A549 treated with AZD9567 at 1 μM for 4 hours (cell line): ENCODE results near the gene NLRP2B. TPM values are rescaled to one million over a fixed set of nuclear protein-coding genes. Genes with fewer than 3 reads are reported as not detected.

Source experiments
- total RNA-seq: library from RNA; stranded (reverse); fragments of 200-300 nt; extraction: Qiagen RNA extraction; gene quantifications from 5 replicates; pipeline ENCODE4 v1.2.3, GENCODE V29; 2022; ENCODE audit not compliant: insufficient read depth

NLRP2B gene
- total RNA-seq, result not detected in 5 replicates

DNA sequence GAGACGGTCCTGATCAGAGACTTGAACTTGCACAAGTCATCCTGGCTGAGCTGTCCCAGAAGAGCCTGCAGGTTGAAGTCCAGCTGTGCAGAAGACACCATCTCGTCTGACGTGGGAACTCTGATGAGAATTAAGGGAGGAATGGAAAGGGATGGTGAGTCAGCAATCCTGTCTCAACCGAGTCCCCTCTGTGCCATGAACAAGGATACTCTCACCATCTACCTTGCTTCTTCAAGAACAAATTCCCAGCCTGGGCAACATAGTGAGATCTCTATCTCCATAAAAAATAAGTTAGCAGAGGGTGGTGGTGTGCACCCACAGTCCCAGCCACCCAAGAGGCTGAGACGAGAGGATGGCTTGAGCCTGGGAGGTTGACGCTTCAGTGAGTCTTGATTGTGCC, at the start of gene NLRP2B:
NLRP2B (minus strand) TSS at position 101 of the 400 bp plus-strand sequence.

Other genes with a start within 250 kb of the NLRP2B start
- 6.6 to 9.3 TPM (median 8.8 TPM) in 5 replicates for gene ZXDB, start 88.2 kb downstream of the NLRP2B start, total RNA-seq
- 1.2 to 1.8 TPM (median 1.5 TPM) in 5 replicates for gene ZXDA, start 230.2 kb upstream of the NLRP2B start, total RNA-seq